Fibroblast of the aortic adventitia (primary cell): ENCODE measurements around the gene BAIAP2L1. TPM values are rescaled to one million over a fixed set of nuclear protein-coding genes. Genes with fewer than 3 reads are reported as not detected.
A peak's percentile ranks its signal among the peaks of the same experiment; 100 is the strongest.

Experiments
- DNase-seq: peaks from one replicate; pipeline ENCODE4 v3.0.0-alpha.2; 2010; ENCODE audit warnings: low read depth
- H3K4me3 ChIP-seq: 2 replicates; pipeline ENCODE4 v1.5.1; 2011; ENCODE audit warnings: low read depth, mild to moderate bottlenecking, control low read depth, low read length, moderate library complexity
- total RNA-seq: library from RNA; depleted of rRNA; stranded (reverse); fragments of >200 nt; gene quantifications from 2 replicates; pipeline ENCODE4 v1.2.3, GENCODE V29; 2012; ENCODE audit warnings: low replicate concordance
- TF ChIP-seq, protein P1 (sequence below): IDR thresholded peaks from 2 replicates; pipeline ENCODE4 v1.5.1; 2011; ENCODE audit warnings: mild to moderate bottlenecking, low read length, control low read depth, inconsistent platforms; ENCODE audit not compliant: insufficient read depth

Gene BAIAP2L1
- total RNA-seq, 1 donor: 2.8 TPM

DNA sequence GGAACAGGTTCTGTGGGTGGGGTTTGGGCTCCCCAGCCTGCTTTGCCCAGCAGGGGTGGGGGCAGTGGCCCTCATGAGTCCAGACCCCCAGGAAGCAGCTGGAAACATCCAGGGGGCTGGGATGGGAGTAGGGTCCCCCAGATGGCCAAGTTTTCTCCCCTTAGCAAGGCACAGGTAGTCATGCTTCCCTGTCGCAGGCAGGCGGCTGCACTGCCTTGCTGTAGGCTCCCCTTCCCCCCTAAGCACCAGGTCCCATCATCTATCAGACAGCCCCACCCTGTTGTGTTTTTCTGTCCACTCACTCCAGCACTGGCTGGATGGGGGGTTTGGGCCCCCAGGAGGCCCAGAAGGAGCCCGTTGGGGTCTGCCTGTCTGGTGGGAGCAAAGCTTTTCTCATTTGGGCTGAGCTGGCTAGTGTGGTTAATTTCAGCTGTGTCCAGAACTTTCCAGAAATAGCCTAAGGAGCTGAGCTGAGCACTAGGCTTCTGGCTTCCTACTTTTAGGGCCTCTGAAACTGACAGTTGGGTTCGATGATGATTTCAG lies 111.5 kb downstream of the BAIAP2L1 start:
- no peak overlapping the region for H3K4me3 ChIP-seq
- TF ChIP-seq, protein P1, sequence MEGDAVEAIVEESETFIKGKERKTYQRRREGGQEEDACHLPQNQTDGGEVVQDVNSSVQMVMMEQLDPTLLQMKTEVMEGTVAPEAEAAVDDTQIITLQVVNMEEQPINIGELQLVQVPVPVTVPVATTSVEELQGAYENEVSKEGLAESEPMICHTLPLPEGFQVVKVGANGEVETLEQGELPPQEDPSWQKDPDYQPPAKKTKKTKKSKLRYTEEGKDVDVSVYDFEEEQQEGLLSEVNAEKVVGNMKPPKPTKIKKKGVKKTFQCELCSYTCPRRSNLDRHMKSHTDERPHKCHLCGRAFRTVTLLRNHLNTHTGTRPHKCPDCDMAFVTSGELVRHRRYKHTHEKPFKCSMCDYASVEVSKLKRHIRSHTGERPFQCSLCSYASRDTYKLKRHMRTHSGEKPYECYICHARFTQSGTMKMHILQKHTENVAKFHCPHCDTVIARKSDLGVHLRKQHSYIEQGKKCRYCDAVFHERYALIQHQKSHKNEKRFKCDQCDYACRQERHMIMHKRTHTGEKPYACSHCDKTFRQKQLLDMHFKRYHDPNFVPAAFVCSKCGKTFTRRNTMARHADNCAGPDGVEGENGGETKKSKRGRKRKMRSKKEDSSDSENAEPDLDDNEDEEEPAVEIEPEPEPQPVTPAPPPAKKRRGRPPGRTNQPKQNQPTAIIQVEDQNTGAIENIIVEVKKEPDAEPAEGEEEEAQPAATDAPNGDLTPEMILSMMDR: no peak
- no peak for DNase-seq

DNA sequence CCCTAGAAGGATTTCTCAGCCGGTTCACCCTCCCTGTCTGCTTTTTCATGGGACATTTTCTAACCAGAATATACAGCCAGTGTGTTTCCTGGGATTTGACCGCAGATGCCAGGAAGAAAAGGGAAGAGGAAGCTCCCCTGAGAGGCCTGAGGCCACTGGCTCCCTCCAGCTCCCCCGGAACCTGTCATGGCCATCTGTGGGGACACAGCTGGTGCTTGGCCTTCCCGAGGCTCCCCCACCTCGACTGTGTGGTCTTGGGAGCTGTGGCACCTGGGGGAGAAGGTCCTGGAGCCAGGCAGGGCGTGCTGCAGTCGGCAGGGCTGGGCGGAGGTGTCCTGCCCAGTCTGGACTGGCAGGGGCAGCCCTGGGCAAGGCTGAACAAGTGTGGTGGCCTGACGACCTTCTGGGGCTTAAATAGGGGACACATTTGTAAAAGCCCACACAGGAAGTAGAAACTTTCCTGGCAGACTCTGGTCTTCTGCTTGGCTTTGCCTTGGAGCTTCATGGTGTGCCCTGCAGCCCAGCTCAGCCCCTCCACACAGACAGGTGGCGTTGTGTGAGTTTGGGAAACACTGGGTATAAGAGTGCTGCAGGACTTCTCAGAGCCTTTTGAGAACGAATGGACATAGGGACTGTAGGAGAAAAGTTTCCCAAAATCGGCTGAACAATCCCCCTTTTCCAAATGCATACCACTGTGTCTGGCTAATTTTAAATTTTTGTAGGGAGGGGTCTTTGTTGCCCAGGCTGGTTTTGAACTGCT lies 112.6 kb downstream of the BAIAP2L1 start:
- DNase-seq: no peak
- no peak overlapping the region for H3K4me3 ChIP-seq
- TF ChIP-seq, protein P1: no peak

DNA sequence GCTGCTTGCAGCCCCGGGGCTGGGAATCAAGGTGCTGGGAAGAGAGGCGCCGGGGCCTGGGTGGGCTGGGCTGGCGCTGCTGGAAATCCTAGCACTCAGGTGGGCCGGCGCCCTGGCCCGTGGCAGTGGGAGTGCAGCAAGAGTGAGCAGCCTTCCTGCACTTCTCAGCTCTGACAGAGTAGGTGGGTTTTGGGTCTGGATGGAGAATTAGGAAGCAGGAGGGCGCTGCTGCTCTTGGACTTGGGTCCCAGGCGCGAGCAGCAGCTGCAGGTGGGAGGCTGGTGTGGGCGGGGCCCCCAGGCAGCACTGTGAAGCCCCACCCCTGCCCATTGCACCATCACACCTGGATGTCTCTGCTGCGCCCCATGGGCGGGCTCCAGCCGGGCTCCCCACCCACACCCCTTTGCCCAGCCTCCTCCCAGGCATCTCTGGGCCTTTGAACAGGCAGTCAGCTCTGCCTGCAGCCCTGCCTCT lies 113.4 kb downstream of the BAIAP2L1 start:
- DNase-seq: no peak
- H3K4me3 ChIP-seq: no peak overlapping the region
- TF ChIP-seq, protein P1: no peak

DNA sequence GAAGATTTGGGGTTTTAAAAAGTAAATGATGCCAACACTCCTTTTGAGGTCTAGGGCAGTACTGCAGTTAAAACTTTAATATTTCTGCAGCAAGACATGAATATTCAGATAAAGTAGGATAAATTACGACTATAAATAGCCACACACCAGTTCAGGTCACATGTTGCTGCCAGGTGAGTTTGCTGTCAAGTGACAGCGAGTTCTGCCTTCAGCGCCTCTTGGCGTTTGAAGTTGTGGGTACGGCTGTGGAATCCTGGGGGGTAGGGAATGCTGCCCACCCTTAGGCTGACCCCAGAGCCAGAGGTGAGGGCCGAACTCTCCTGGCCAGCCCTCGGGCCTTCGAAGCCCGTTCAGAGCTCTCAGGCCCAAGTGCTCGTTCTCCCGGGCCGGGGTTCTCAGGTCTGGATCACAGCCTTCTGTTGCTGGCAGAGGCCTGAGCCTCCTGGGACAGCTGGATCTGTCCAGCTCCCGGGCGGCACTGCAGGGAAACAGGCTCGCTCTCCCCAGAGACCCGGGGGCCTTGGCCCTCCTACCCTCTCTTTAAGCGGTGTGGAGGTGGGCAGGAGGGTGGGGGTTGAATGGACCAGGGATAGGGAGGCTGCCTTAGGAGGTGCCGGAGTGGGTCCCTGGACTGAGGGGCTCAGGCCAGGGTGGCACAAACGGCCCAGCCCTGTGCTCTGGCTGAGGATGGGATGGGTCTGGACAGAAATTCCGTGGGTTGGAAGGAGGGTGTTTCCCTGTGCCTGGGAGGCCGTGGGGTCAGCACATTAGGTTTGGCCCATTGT lies 114.0 kb downstream of the BAIAP2L1 start:
- peak overlapping the region; percentile 95 for H3K4me3 ChIP-seq
- TF ChIP-seq, protein P1: peak; percentile 7
- DNase-seq: no peak

DNA sequence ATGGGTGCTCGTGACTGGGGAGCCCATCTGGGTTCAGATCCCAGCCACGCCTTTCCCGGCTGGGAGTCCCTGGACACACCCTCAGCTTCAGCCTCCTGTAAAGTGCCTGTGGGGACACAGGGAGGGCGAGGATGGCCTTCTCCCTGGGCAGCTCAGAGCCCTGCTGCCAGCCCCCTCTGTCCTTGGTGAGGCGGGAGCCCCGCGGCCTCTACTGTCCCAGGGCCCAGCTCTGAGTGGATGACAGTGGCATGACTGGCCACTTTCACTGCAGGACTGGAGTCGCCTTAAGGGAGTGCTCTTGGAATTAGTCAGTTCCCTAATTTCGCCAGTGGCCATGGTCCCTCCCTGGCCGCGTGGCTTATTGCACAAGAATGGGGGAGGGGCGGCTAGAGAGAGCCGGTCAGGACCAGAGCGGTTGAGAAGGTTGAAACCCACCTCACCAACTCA lies 114.8 kb downstream of the BAIAP2L1 start:
- DNase-seq: peak; percentile 52
- peak overlapping the region; percentile 95 for H3K4me3 ChIP-seq
- TF ChIP-seq, protein P1: no peak

DNA sequence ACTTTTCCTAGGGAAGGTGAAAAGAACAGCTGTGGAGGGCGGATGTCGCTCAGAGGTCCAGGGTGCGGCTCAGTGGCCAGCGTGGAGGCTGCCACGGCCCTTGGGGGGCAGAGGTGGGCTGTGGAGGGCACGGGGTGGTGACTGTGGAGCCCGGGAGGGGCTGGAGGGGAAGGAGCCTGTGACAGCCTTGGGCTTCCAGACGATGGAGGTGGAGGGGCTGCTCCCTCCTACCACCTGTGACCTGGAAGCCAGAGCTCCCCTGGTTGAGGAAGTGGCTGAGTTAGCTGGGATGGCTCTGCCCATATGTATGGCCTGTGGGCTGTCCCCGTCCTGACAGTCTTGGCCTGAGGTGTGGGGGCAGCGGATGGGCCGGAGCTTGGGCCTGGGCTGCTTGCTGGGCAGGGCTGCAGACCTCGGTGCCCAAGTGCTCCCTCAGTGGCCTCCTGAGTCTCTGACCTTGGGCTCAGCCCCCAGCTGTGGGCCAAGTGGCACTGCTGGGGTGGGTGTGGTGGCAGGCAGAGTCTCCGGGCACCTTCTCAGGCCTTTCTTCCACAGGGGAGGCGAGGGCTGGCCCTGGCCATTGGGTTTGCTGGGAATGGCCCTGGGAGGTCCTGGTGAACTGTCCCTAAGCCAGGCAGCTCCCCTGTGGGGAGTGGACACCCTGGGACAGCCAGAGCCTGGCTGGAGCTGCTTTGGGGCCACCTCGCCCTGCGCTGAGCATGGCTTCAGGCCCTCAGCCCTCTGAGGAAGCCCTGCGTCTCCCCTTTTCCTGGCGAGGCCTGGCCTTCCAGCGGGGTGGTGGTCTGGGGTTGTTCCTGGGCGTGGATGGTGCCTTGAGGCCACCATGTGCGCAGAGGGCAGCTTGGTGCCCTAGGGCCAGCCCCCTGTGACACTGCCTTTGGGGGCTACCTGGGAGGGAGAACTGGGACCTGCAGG lies 115.5 kb downstream of the BAIAP2L1 start:
- DNase-seq: no peak
- TF ChIP-seq, protein P1: no peak
- H3K4me3 ChIP-seq: peak overlapping the region; percentile 95
